HepG2 (cell line): Measurements from ENCODE around the gene SPCS2. TPM values are rescaled to one million over a fixed set of nuclear protein-coding genes. Genes with fewer than 3 reads are reported as not detected.

Experiments
- ATAC-seq: fragments of 200-7000 bp; cut with Tn5 transposase; 3 replicates; pipeline ENCODE4 v1.9.1; 2020; ENCODE audit warnings: mild to moderate bottlenecking, moderate library complexity
- BruUV-seq: library from RNA; stranded (reverse); fragments of 400-500 nt; replicated peaks from 2 replicates; lab custom pipeline; 2021; lab: Mats Ljungman, UMichigan
- CTCF ChIA-PET: fragments of 300-600 bp; formaldehyde crosslinking; extraction: SDS; loops from one replicate; lab custom pipeline; 2021; ENCODE audit warnings: low total read pairs, inconsistent platforms, low intra/inter-chr PET ratio; lab: Yijun Ruan, JAX
- POLR2A ChIA-PET: fragments of 350-600 bp; sonication (Branson Sonifier 250); formaldehyde crosslinking; loops from one replicate; lab custom pipeline; 2020; ENCODE audit warnings: antibody characterized with exemption, inconsistent platforms; lab: Yijun Ruan, JAX
- DNase-seq: peaks from one replicate; pipeline ENCODE4 v3.0.0-alpha.2; 2015; ENCODE audit warnings: low spot score
- FAIRE-seq: peaks from 3 replicates; lab custom pipeline; 2011; peaks lifted over from hg19 to GRCh38; lab: Jason Lieb, UNC
- H2AFZ ChIP-seq: one replicate; pipeline ENCODE4 v1.6.1; 2011; ENCODE audit warnings: low read length, inconsistent platforms
- H3K27ac ChIP-seq: fragments of 300-600 bp; 3 replicates; pipeline ENCODE4 v1.8.0; 2011; ENCODE audit warnings: mixed run types, mild to moderate bottlenecking, mixed read lengths, low read length, inconsistent platforms; ENCODE audit not compliant: insufficient read depth; ENCODE audit errors: extremely low read length
- H3K27me3 ChIP-seq, 2 experiments: fragments of 200-600 bp in 1 of 2; 2 replicates in 1 of 2; 3 replicates in 1 of 2; pipeline versions ENCODE4 v1.6.0 to v1.8.0; 2011; ENCODE audit warnings: low read length in 2 of 2, mild to moderate bottlenecking in 2 of 2, moderate library complexity in 2 of 2, inconsistent platforms in 1 of 2; ENCODE audit not compliant: insufficient read depth in 2 of 2, control insufficient read depth in 1 of 2
- H3K36me3 ChIP-seq, 2 experiments: fragments of 200-600 bp in 1 of 2; replicated peaks in 1 of 2; 2 replicates in 1 of 2; 3 replicates in 1 of 2; pipeline versions ENCODE4 v1.5.1 to v1.8.0; 2011; ENCODE audit warnings: low read length in 2 of 2, inconsistent platforms in 1 of 2; ENCODE audit not compliant: insufficient read depth in 2 of 2, control insufficient read depth in 1 of 2
- H3K4me1 ChIP-seq: 2 replicates; pipeline ENCODE4 v1.5.1; 2012; ENCODE audit warnings: low read length, inconsistent platforms; ENCODE audit not compliant: insufficient read depth
- H3K4me2 ChIP-seq: 2 replicates; pipeline ENCODE4 v1.6.0; 2011; ENCODE audit warnings: low read depth, low read length, inconsistent platforms
- H3K4me3 ChIP-seq, 3 experiments: fragments of 200-600 bp in 1 of 3; sonication (generic), shearing (Covaris generic) in 1 of 3; replicated peaks in 1 of 3; 2 replicates each; pipeline ENCODE4 v1.5.1; 2011 to 2016; ENCODE audit warnings: low read length in 3 of 3, inconsistent platforms in 2 of 3, low read depth in 2 of 3, mild to moderate bottlenecking in 2 of 3, control low read depth in 1 of 3, mixed read lengths in 1 of 3; ENCODE audit not compliant: insufficient read depth in 1 of 3
- H3K79me2 ChIP-seq: one replicate; pipeline ENCODE4 v1.6.1; 2011; ENCODE audit warnings: low read length, inconsistent platforms; ENCODE audit not compliant: insufficient read depth
- H3K9ac ChIP-seq: 2 replicates; pipeline ENCODE4 v1.6.0; 2011; ENCODE audit warnings: mild to moderate bottlenecking, low read depth, low read length, inconsistent platforms; ENCODE audit not compliant: insufficient read depth
- H3K9me3 ChIP-seq: 2 replicates; pipeline ENCODE4 v1.5.1; 2012; ENCODE audit warnings: mild to moderate bottlenecking, low read length
- H4K20me1 ChIP-seq: 2 replicates; pipeline ENCODE4 v1.6.0; 2011; ENCODE audit warnings: inconsistent platforms, mild to moderate bottlenecking, low read length, moderate library complexity; ENCODE audit not compliant: insufficient read depth
- ZBTB3 ChIP-seq: sonication (generic); formaldehyde crosslinking; IDR thresholded peaks from 2 replicates; pipeline ENCODE4 v1.4.0; 2020; ENCODE audit warnings: low read depth, mild to moderate bottlenecking, moderate library complexity, missing genetic modification reagents, borderline replicate concordance
- ZNF335 ChIP-seq: sonication (generic); formaldehyde crosslinking; IDR thresholded peaks from 2 replicates; pipeline ENCODE4 v1.4.0; 2020; ENCODE audit warnings: missing genetic modification reagents
- WGBS: methylation state at CpG from one replicate; pipeline ENCODE4 v1.1.6; 2017; ENCODE audit warnings: low lambda C conversion rate; 5-methylcytosine and 5-hydroxymethylcytosine counted together
- in situ Hi-C: cut with HindIII; loops from 2 replicates; pipeline ENCODE4 v1.10.0; 2017; ENCODE audit warnings: low pct_unique_long_range_greater_than_20kb; ENCODE audit not compliant: extremely low pct_ligation_motif_present
- intact Hi-C: fragments of 100-400 bp; cut with micrococcal nuclease; formaldehyde crosslinking; loops from one replicate; pipeline ENCODE4 v1.10.0; 2022; ENCODE audit not compliant: unreplicated experiment
- polyA plus RNA-seq, 8 experiments: library from polyadenylated mRNA; depleted of rRNA in 3 of 8; stranded (reverse) in 7 of 8; unstranded in 1 of 8; fragments of >200 nt; fragmentation: Illumina TruSeq in 4 of 8; extraction: Trizol in 4 of 8; gene quantifications; 2 replicates each; pipeline versions ENCODE4 v1.2.1 to v1.2.3, GENCODE V29; 2011 to 2016; ENCODE audit warnings: low read depth in 4 of 8, missing spikeins in 1 of 8, mixed read lengths in 1 of 8; ENCODE audit not compliant: insufficient read depth in 1 of 8
- total RNA-seq, 5 experiments: library from RNA; depleted of rRNA; stranded (reverse); fragments of >200 nt; fragmentation: Illumina TruSeq; extraction: Trizol; gene quantifications; 2 replicates each; pipeline ENCODE4 v1.2.3, GENCODE V29; 2016; ENCODE audit warnings: low read depth in 1 of 5
- TF ChIP-seq, protein P1 (sequence below): sonication (generic); formaldehyde crosslinking; IDR thresholded peaks from 2 replicates; pipeline ENCODE4 v1.4.0; 2020; ENCODE audit warnings: missing genetic modification reagents

Gene SPCS2
- total and polyA plus RNA-seq, 2 of the 13 experiments (the other 11 are each of a cell fraction or from before 2014, with no cell fraction given), result 87.3 to 142 TPM

DNA sequence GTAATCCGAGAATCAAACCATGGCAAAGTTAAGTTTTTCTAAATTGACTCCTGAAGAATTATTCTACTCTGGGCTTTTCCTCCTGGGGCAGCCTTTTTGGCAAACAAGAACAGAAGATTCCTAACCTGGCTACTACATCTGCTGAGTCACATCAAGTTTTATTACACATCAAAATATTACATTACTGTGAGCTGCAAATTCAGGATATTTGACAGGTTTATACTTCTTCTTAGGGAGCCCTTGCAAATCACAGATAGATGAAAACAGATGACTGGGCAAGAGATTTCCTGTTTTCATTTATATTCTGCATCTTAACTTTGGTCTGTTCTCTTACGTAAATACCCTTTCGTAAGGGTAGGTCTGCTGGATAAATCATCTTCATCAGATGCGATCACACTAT lies 23.8 kb upstream of the SPCS2 start:
- Histone ChIP-seq H3K4me3 (no peak overlapping the region), H3K79me2 (no peaks in the 10 kb centered on the region), H3K4me2 (no peak overlapping the region), H3K36me3 (peaks cover 5 to 25% of the 10 kb centered on the region in 2 experiments; a peak in 4 of 5 replicates), H3K4me1 (peaks cover 17% of the 10 kb centered on the region), H2AFZ (no peak overlapping the region), H4K20me1 (no peaks in the 10 kb centered on the region), H3K9me3 (no peaks in the 10 kb centered on the region), H3K9ac (no peak overlapping the region), H3K27ac (no peak overlapping the region), H3K27me3 (no peaks in the 10 kb centered on the region)
- POLR2A ChIA-PET, result no interaction called here
- FAIRE-seq (no peak), ATAC-seq (no peak), DNase-seq (no peak)
- CTCF ChIA-PET, result no interaction called here
- TF ChIP-seq, protein P1, sequence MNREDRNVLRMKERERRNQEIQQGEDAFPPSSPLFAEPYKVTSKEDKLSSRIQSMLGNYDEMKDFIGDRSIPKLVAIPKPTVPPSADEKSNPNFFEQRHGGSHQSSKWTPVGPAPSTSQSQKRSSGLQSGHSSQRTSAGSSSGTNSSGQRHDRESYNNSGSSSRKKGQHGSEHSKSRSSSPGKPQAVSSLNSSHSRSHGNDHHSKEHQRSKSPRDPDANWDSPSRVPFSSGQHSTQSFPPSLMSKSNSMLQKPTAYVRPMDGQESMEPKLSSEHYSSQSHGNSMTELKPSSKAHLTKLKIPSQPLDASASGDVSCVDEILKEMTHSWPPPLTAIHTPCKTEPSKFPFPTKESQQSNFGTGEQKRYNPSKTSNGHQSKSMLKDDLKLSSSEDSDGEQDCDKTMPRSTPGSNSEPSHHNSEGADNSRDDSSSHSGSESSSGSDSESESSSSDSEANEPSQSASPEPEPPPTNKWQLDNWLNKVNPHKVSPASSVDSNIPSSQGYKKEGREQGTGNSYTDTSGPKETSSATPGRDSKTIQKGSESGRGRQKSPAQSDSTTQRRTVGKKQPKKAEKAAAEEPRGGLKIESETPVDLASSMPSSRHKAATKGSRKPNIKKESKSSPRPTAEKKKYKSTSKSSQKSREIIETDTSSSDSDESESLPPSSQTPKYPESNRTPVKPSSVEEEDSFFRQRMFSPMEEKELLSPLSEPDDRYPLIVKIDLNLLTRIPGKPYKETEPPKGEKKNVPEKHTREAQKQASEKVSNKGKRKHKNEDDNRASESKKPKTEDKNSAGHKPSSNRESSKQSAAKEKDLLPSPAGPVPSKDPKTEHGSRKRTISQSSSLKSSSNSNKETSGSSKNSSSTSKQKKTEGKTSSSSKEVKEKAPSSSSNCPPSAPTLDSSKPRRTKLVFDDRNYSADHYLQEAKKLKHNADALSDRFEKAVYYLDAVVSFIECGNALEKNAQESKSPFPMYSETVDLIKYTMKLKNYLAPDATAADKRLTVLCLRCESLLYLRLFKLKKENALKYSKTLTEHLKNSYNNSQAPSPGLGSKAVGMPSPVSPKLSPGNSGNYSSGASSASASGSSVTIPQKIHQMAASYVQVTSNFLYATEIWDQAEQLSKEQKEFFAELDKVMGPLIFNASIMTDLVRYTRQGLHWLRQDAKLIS (CRISPR knock-in tag), result no peak
- no peak for TF ChIP-seq ZBTB3 (CRISPR knock-in tag)
- TF ChIP-seq ZNF335 (CRISPR knock-in tag), result no peak
- in situ Hi-C loops (no loop called here), intact Hi-C loops (no loop called here)
- BruUV-seq, result no TSS peak
- WGBS, result 97% methylated on average over 4 of the region's 4 CpGs
